Astrocyte (in vitro differentiated cells and primary cell): ENCODE measurements around the gene MYL6. TPM values are rescaled to one million over a fixed set of nuclear protein-coding genes. Genes with fewer than 3 reads are reported as not detected.
A peak's percentile ranks its signal among the peaks of the same experiment; 100 is the strongest.

Experiments used
- DNase-seq: peaks from one replicate; pipeline ENCODE4 v3.0.0-alpha.2; 2010; ENCODE audit warnings: low read depth
- FAIRE-seq: peaks from 2 replicates; lab custom pipeline; 2011; peaks lifted over from hg19 to GRCh38; lab: Jason Lieb, UNC
- H2AFZ ChIP-seq: 2 replicates; pipeline ENCODE4 v1.6.0; 2012; ENCODE audit warnings: low read depth, low read length, inconsistent platforms
- H3K27ac ChIP-seq: 2 replicates; pipeline ENCODE4 v1.5.1; 2011; ENCODE audit warnings: low read depth, low read length, inconsistent platforms
- H3K27me3 ChIP-seq: 2 replicates; pipeline ENCODE4 v1.6.0; 2011; ENCODE audit warnings: low read length, inconsistent platforms; ENCODE audit not compliant: insufficient read depth
- H3K36me3 ChIP-seq: 2 replicates; pipeline ENCODE4 v1.5.1; 2011; ENCODE audit warnings: low read length, inconsistent platforms; ENCODE audit not compliant: insufficient read depth
- H3K4me1 ChIP-seq: 2 replicates; pipeline ENCODE4 v1.5.1; 2011; ENCODE audit warnings: low read length, inconsistent platforms; ENCODE audit not compliant: insufficient read depth
- H3K4me2 ChIP-seq: 2 replicates; pipeline ENCODE4 v1.6.0; 2012; ENCODE audit warnings: low read length, inconsistent platforms
- H3K4me3 ChIP-seq: 2 replicates; pipeline ENCODE4 v1.5.1; 2011; ENCODE audit warnings: low read depth, mild to moderate bottlenecking, low read length, inconsistent platforms; ENCODE audit not compliant: insufficient read depth
- H3K79me2 ChIP-seq: 2 replicates; pipeline ENCODE4 v1.6.0; 2012; ENCODE audit warnings: mild to moderate bottlenecking, low read length, inconsistent platforms; ENCODE audit not compliant: insufficient read depth
- H3K9ac ChIP-seq: 2 replicates; pipeline ENCODE4 v1.6.0; 2012; ENCODE audit warnings: mild to moderate bottlenecking, low read length, inconsistent platforms
- H3K9me3 ChIP-seq: 2 replicates; pipeline ENCODE4 v1.5.1; 2012; ENCODE audit warnings: low read depth, mild to moderate bottlenecking, low read length, inconsistent platforms; ENCODE audit not compliant: insufficient read depth
- H4K20me1 ChIP-seq: 2 replicates; pipeline ENCODE4 v1.6.0; 2012; ENCODE audit warnings: low read length, inconsistent platforms; ENCODE audit not compliant: insufficient read depth
- H3K27ac Mint-ChIP-seq: one replicate; pipeline ENCODE4 v1.8.0; 2021; ENCODE audit warnings: mild to moderate bottlenecking, mixed read lengths; ENCODE audit not compliant: unreplicated experiment
- H3K27me3 Mint-ChIP-seq: one replicate; pipeline ENCODE4 v1.8.0; 2021; ENCODE audit warnings: low read depth, mixed read lengths; ENCODE audit not compliant: unreplicated experiment
- H3K36me3 Mint-ChIP-seq: one replicate; pipeline ENCODE4 v1.8.0; 2021; ENCODE audit warnings: low read depth, mixed read lengths; ENCODE audit not compliant: unreplicated experiment
- H3K4me1 Mint-ChIP-seq: one replicate; pipeline ENCODE4 v1.8.0; 2021; ENCODE audit warnings: low read depth, mixed read lengths; ENCODE audit not compliant: unreplicated experiment
- H3K4me3 Mint-ChIP-seq: one replicate; pipeline ENCODE4 v1.8.0; 2021; ENCODE audit warnings: mild to moderate bottlenecking, moderate library complexity, mixed read lengths; ENCODE audit not compliant: unreplicated experiment
- H3K9me3 Mint-ChIP-seq: one replicate; pipeline ENCODE4 v1.8.0; 2021; ENCODE audit warnings: mild to moderate bottlenecking, mixed read lengths; ENCODE audit not compliant: unreplicated experiment
- EZH2 ChIP-seq: IDR thresholded peaks from 2 replicates; pipeline ENCODE4 v1.6.1; 2012; ENCODE audit warnings: mild to moderate bottlenecking, low read length, inconsistent platforms; ENCODE audit not compliant: insufficient read depth
- total RNA-seq: library from RNA; stranded (reverse); gene quantifications from 2 replicates; pipeline ENCODE4 v1.2.1, GENCODE V29; 2021
- TF ChIP-seq, protein P1 (sequence below): IDR thresholded peaks from 2 replicates; pipeline ENCODE4 v1.5.1; 2011; ENCODE audit warnings: low read depth, mild to moderate bottlenecking, inconsistent platforms, low read length, moderate library complexity; ENCODE audit not compliant: insufficient read depth

The MYL6 gene
- total RNA-seq, 1 donor from 2014 or later, result 2,685 TPM

DNA sequence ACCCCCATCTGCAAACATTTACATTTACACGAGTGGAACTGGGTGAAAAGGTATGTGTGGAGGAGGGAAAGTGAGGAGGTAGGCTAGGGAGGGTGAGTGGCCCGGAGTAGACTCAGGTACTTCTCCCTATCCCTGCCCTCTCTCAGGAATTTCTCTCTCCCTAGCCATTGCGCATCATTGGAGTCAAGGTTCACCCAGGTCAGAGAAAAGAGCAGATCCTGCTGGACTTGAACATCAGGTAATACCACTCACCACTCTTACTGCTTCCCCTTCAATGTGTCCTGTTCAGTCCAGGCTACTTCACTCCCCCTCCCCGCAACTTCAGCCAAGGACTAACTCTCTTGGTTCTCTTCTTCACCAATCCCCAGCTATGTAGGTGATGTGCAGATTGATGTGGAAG is 27.3 kb upstream of the MYL6 start:
- Mint-ChIP-seq H3K9me3 (no peaks in the 10 kb centered on the region), H3K27me3 (no peaks in the 10 kb centered on the region), H3K36me3 (peaks cover 19% of the 10 kb centered on the region), H3K4me1 (peaks cover 22% of the 10 kb centered on the region), H3K4me3 (peak overlapping the region; percentile 98), H3K27ac (no peak overlapping the region)
- Histone ChIP-seq H3K4me3 (no peak overlapping the region), H3K9ac (peak overlapping the region; percentile 84), H3K27me3 (no peaks in the 10 kb centered on the region), H3K9me3 (no peaks in the 10 kb centered on the region), H3K4me1 (peaks cover 13% of the 10 kb centered on the region), H2AFZ (no peak overlapping the region), H3K27ac (no peak overlapping the region), H3K4me2 (peak overlapping the region; percentile 90), H3K79me2 (peaks cover 45% of the 10 kb centered on the region), H3K36me3 (peaks cover 22% of the 10 kb centered on the region), H4K20me1 (peaks cover 19% of the 10 kb centered on the region)
- no peak for FAIRE-seq
- TF ChIP-seq EZH2, result no peak
- TF ChIP-seq, protein P1, sequence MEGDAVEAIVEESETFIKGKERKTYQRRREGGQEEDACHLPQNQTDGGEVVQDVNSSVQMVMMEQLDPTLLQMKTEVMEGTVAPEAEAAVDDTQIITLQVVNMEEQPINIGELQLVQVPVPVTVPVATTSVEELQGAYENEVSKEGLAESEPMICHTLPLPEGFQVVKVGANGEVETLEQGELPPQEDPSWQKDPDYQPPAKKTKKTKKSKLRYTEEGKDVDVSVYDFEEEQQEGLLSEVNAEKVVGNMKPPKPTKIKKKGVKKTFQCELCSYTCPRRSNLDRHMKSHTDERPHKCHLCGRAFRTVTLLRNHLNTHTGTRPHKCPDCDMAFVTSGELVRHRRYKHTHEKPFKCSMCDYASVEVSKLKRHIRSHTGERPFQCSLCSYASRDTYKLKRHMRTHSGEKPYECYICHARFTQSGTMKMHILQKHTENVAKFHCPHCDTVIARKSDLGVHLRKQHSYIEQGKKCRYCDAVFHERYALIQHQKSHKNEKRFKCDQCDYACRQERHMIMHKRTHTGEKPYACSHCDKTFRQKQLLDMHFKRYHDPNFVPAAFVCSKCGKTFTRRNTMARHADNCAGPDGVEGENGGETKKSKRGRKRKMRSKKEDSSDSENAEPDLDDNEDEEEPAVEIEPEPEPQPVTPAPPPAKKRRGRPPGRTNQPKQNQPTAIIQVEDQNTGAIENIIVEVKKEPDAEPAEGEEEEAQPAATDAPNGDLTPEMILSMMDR, result no peak
- no peak for DNase-seq

DNA sequence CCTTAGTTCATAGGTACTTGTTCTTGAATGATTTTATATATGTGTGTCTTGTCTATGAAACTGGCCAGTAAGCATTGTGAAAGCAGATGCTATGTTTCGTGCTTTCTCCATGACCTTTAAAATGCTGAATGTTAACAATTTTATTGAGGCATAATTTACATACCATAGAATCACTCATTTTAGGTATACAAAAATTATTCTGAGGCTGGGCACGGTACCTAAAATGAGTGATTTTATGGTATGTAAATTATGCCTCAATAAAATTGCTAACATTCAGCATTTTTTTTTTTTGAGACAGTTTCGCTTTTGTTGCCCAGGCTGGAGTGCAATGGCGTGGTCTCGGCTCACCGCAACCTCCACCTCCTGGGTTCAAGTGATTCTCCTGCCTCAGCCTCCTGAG is 23.3 kb upstream of the MYL6 start:
- Mint-ChIP-seq H3K27ac (no peak overlapping the region), H3K27me3 (no peaks in the 10 kb centered on the region), H3K9me3 (no peaks in the 10 kb centered on the region), H3K36me3 (peaks cover 49% of the 10 kb centered on the region), H3K4me1 (peaks cover 7% of the 10 kb centered on the region), H3K4me3 (no peak overlapping the region)
- Histone ChIP-seq H3K9me3 (no peaks in the 10 kb centered on the region), H3K36me3 (peaks cover 46% of the 10 kb centered on the region), H4K20me1 (peaks cover 19% of the 10 kb centered on the region), H3K27ac (no peak overlapping the region), H2AFZ (no peak overlapping the region), H3K9ac (no peak overlapping the region), H3K4me1 (no peaks in the 10 kb centered on the region), H3K4me3 (no peak overlapping the region), H3K27me3 (no peaks in the 10 kb centered on the region), H3K4me2 (no peak overlapping the region), H3K79me2 (peaks cover 23% of the 10 kb centered on the region)
- FAIRE-seq, result no peak
- DNase-seq, result no peak
- TF ChIP-seq, protein P1, result no peak
- no peak for TF ChIP-seq EZH2

- FAIRE-seq, result no peak
- no peak overlapping the region for H3K27ac Mint-ChIP-seq
Observed at GRCh38 chr12:56137853-56138571, 20.1 kb upstream of the MYL6 start.

More at GRCh38 chr12:56137853-56138571, 20.1 kb upstream of the MYL6 start:
- Histone ChIP-seq H3K79me2 (no peaks in the 10 kb centered on the region), H3K9me3 (no peaks in the 10 kb centered on the region), H3K27me3 (no peaks in the 10 kb centered on the region), H3K36me3 (peaks cover 53% of the 10 kb centered on the region), H3K27ac (no peak overlapping the region), H3K4me3 (no peak overlapping the region), H3K4me1 (no peaks in the 10 kb centered on the region), H4K20me1 (no peaks in the 10 kb centered on the region), H2AFZ (no peak overlapping the region), H3K9ac (no peak overlapping the region), H3K4me2 (no peak overlapping the region)
- H3K27me3 Mint-ChIP-seq, result no peaks in the 10 kb centered on the region
- no peak for DNase-seq
- H3K4me1 Mint-ChIP-seq, result no peaks in the 10 kb centered on the region
- peaks cover 59% of the 10 kb centered on the region for H3K36me3 Mint-ChIP-seq
- TF ChIP-seq, protein P1, result no peak
- no peak for TF ChIP-seq EZH2
- no peak overlapping the region for H3K4me3 Mint-ChIP-seq
- peaks cover 4% of the 10 kb centered on the region for H3K9me3 Mint-ChIP-seq
